Cerebellar nuclear complex (tissue), 1 donor: ENCODE data around the gene LYL1.

ENCODE experiments used
- DNase-seq, 2 experiments: peaks; one replicate each; lab custom pipeline; 2025; lab: John Stamatoyannopoulos, UW

The LYL1 gene

DNA sequence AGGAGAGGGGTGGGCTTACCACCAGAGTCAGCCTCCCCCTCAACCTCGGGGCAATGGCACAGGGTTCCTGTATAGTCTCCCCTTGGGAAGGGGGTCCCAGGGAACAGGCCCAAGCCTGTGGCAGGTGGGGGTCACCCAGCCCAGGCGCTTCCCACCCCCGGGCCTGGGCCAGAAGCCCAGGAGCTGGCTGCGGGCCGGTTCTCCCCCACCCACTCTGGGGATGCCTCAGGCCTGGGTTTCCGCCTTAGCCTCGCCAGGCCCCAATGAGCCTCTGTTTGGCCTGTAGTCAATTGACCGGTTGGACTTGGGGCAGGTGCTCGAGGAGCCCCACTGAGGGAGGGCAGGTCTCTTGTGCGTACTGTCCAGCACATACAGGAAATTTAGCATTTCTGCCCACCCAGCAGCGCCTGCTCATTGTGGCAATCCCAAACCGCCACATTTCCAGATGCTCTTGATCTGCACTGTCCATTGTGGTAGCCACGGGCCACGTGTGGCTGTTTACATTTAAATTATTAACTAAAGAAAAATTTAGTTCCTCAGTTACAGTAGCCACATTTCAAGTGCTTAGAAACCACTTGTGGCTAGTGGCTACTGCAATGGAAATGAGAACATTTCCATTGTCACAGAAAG is 9.9 kb downstream of the LYL1 start:
- DNase-seq: no peak

- DNase-seq: no peak
Measured at GRCh38 chr19:13092158-13092543, 10.5 kb downstream of the LYL1 start.

DNA sequence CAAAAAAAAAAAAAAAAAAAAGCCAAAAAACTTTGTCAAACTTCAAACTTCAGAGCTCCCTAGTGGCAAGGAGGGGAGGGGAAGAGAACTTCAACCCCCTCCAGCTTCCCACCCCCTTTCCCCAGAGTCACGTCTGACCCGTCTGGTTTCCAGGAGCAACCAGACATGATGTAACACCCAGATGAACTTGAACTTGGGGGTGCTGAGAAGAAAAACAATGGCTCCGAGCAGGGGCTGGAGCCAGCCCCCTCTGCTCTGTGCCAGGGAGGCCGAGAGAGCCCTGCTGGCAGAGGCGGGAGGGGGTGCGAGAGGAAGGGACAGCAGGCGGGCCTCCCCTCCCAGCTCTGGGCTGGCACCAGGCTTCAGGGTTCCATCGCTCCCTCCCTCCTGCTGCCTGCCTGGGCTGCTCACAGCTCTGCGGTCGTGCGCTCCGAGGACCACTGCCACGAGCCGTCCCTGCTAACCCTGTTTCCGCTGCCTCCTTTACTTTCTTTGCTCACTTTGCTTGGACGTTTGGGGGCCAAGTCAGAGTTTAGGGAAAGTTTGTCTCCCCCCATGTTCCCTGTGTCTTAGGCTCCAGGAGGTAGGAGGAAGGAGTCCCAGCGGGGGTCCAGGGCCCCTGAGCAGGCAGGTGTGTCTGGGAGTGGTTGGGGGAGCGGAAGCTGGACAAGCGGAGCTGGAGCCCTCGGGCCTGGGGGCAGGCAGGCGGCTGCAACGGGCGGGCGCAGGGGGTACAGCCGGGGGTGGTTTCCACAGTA is 11.1 kb downstream of the LYL1 start:
- DNase-seq: no peak

- no peak for DNase-seq
Measured at GRCh38 chr19:13090511-13091231, 12.0 kb downstream of the LYL1 start.

DNA sequence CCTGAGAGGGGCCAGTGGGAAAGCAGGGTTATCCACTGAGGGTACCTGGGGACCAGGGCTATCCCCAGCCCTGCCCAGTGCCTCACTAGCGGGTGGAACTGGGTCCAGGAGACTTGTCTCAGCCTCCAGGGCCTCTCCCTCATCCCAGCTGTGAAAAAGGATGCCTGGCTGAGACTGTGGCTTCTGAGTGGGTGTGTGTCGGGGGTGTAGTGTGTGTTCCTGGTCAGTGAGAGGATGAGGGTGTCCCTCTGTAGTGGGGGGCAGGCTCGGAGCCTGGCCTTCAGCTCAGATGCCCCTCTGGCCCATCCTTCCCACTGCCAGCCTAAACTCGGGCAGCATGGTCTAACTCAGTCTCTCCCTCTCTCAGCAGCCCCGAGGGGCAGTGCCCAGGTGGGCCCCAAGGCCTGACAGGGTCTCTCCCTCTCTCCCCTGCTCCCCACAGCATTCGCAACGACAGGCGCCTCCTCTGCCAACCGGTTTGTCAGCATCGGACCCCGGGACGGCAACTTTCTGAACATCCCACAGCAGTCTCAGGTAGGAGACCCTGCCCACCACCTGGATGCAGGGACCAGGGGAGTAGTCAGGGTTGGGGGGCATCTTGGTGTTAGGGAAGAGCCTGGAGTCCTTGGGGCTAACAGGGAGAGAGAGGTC is 12.7 kb downstream of the LYL1 start:
- no peak for DNase-seq

DNA sequence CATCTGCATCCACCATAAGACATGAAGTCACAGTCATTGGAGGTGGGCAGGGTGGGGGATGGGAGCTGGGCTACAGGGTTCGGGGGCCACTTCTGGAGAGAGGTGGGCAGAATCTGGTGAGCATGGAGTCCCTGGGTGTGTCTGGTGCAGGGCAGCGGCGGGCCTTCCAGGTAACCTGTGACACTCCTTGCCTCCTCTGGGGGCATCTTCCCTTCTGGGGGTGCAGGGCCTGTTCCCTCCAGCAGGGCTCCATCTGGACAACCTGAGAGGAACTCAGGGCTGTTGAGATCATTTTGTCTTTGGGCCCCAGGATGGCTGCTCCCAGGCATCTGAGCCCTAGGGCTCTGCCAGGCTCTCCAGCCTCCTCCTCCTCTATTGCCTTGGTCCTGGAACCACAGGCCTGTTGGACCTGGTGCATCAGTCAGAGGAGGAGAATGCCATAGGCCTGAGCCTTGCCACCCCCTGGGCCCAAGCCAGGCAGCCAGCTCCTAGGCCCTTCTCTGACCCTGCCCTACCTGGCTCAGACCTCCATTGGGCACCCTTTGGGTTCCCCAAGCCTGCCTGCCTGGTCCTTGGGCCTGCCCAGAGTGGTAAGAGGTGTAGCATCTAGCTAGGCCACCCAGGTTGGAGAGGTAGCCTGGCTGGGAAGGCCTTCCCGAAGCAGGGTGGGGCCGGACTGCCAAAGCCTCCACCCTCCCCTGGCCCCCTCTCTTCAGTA is 13.4 kb downstream of the LYL1 start:
- no peak for DNase-seq

GRCh38 chr19:13087795-13088537 is 14.7 kb downstream of the LYL1 start:
- no peak for DNase-seq

- DNase-seq: no peak
Measured at GRCh38 chr19:13087295-13087694, 15.4 kb downstream of the LYL1 start.

DNA sequence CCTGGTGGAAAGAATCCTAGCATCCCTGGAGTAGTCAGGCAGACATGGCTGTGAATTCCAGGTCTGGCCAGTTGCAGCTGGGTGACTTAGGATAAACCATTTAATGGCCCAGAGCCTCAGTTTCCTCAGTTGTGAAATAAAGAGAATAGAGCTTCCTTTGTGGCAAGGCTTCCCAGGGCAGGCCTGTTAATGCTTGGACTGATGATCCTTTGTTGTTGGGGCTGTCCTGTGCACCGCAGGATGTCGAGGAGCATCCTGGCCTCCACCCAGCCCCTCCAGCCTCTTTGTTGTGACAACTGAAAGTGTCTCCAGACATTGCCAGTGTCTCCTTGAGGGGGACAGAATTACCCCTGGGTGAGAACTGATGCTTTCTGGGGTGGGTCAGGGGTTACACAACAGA is 16.3 kb downstream of the LYL1 start:
- no peak for DNase-seq

DNA sequence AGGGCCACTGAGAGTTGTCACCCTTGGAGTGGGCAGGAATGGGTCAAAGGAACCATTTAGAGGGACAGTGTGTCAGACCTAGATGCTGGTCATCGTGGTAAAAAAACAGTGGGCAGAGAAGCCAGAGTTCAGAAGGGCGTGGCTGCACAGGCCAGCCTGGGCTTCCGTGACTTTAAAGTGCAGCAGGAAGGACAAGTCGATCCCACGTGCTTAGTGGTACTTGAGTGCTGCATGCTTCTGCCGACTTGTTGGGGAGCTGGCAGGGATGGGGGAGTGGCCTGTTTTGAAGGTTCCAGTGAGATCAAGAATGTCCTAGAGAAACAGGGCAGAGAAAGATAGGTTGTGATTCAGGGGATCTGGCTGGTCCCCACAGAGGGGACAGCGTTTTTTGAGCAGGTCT is 17.0 kb downstream of the LYL1 start:
- DNase-seq: no peak

GRCh38 chr19:13083627-13084026 is 19.0 kb downstream of the LYL1 start:
- no peak for DNase-seq

GRCh38 chr19:13083008-13083404 is 19.7 kb downstream of the LYL1 start:
- DNase-seq: no peak

GRCh38 chr19:13082192-13083007 is 20.3 kb downstream of the LYL1 start:
- no peak for DNase-seq

DNA sequence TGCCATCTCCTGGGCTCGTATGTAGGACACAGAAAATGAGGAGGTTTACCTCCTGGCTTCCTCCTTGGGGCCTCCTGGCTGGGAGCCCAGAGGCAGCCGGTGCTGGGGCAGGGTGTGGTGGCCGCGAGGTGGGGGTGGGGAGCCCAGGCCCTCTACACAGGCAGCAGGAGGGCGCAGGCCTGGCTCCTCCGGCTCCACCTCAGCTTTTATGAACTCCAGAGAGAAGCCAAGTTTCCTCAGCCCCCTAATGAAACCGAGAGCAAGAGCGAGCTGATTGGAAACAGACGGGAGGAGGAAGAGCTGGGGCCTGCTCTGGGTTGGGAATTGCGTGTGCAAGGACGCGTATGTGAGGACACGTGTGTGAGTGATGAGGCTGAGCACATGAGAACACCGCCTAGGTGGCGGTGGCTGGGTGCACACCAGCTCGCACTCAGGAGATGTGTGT is 23.1 kb downstream of the LYL1 start:
- DNase-seq: no peak

- no peak for DNase-seq
Measured at GRCh38 chr19:13078897-13079541, 23.6 kb downstream of the LYL1 start.

DNA sequence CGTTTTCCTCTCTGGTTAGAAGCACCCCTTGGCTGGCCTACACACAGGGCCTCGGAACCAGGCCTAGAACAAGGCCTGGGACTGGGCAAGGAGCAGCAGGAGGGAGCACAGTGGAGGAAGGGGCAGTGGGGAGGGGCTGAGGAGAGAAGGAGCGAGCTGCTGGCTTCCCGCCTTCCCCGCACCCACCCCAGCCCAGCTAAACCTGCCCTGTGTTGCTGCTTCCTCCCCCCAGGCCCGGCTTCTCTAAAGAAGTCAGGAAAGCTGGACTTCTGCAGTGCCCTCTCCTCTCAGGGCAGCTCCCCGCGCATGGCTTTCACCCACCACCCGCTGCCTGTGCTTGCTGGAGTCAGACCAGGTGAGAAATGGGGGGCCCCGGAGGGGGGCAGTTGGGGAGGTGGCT is 24.3 kb downstream of the LYL1 start:
- no peak for DNase-seq

GRCh38 chr19:13077240-13077639 is 25.4 kb downstream of the LYL1 start:
- DNase-seq: no peak

DNA sequence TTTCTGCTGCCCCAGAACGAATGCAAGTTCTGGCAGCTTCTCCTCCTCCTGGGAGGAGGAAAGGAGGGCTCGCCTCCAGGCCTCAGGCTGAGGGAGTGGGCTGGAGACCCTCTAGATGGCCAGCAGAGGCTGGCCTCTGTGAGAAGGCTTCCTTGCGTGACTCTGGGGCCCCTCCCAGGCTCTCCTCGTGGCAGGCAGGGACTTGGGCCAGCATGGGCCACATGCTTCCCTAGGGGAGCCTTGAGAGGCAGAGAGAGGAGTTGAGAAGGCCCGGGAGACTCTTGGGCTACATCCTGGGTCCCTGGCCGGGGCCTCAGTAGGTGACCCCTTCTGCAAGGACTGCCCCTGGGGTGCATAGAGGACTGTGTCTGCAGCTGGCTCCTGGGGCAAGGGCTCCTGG is 25.9 kb downstream of the LYL1 start:
- no peak for DNase-seq

- DNase-seq: no peak
Measured at GRCh38 chr19:13076320-13076719, 26.3 kb downstream of the LYL1 start.

DNA sequence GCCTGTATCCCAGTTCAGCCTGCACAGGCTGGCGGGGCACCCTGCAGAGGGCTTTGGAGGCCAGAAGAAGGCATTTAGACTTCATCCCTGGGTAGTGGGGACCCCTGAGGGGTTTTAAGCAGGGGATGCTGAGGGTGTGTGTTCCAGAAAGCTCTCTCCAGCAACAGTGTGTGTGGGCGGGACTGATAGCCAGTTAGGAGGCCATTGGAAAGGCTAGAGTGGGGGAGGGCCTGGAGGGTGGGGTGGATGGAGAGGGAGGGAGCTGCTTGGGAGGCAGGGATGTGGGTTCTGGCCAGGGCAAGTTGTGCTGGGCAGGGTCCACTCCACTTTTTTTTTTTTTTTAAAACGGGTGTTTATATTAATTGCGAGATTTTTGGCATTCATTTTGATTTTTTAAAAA is 28.3 kb downstream of the LYL1 start:
- no peak for DNase-seq
